Esophagus squamous epithelium (tissue), 5 donors: ENCODE results near the gene LTBP3. TPM values are rescaled to one million over a fixed set of nuclear protein-coding genes. Genes with fewer than 3 reads are reported as not detected.

Source experiments
- DNase-seq: peaks from one replicate; lab custom pipeline; 2025; lab: John Stamatoyannopoulos, UW
- H3K27ac ChIP-seq, 4 donors: fragments of 200-600 bp; sonication (generic); one replicate each; pipeline ENCODE4 v1.5.1; 2016 to 2019; ENCODE audit warnings: mild to moderate bottlenecking in 1 of 4
- H3K27me3 ChIP-seq, 4 donors: fragments of 200-600 bp; sonication (generic); 1 replicate in 3 of 4; 2 replicates in 1 of 4; pipeline versions ENCODE4 v1.5.1 to v1.6.0; 2017 to 2021; ENCODE audit warnings: antibody characterized with exemption in 1 of 4
- H3K36me3 ChIP-seq, 3 donors: fragments of 200-600 bp; sonication (generic); one replicate each; pipeline ENCODE4 v1.5.1; 2016 to 2019
- H3K4me1 ChIP-seq, 3 donors: fragments of 200-600 bp; sonication (generic); one replicate each; pipeline ENCODE4 v1.5.1; 2017 to 2019
- H3K4me3 ChIP-seq, 4 donors: fragments of 200-600 bp; sonication (generic); 1 replicate in 3 of 4; 2 replicates in 1 of 4; pipeline ENCODE4 v1.5.1; 2016 to 2019; ENCODE audit warnings: mild to moderate bottlenecking in 2 of 4, moderate library complexity in 1 of 4
- H3K9me3 ChIP-seq, 3 donors: fragments of 200-600 bp; sonication (generic); one replicate each; pipeline ENCODE4 v1.5.1; 2016 to 2019
- CTCF ChIP-seq, 6 experiments: fragments of 450-650 bp in 4 of 6; fragments of 200-600 bp in 2 of 6; sonication (generic) in 2 of 6; IDR thresholded peaks; one replicate each; pipeline ENCODE4 v1.5.1; 2016 to 2019; ENCODE audit warnings: antibody characterized with exemption in 6 of 6, mild to moderate bottlenecking in 4 of 6, moderate library complexity in 4 of 6
- POLR2A ChIP-seq, 4 donors: fragments of 450-650 bp; IDR thresholded peaks; one replicate each; pipeline ENCODE4 v1.6.1; 2017; ENCODE audit warnings: antibody characterized with exemption in 4 of 4, mild to moderate bottlenecking in 4 of 4, moderate library complexity in 3 of 4
- WGBS, 2 donors: methylation state at CpG; one replicate each; pipeline ENCODE4 v1.1.5; 2018; 5-methylcytosine and 5-hydroxymethylcytosine counted together
- intact Hi-C: fragments of 100-400 bp; cut with DNase I; formaldehyde crosslinking; loops from one replicate; pipeline ENCODE4 v1.15.0; 2022
- total RNA-seq, 4 donors: library from RNA; depleted of rRNA; stranded (reverse); fragments of >200 nt; gene quantifications; one replicate each; pipeline ENCODE4 v1.1.0, GENCODE V29; 2016
- donor health status: DM: yes; HTN: yes; CAD: no.

The LTBP3 gene
- total RNA-seq, 4 donors from 2014 or later = 28.1 to 87.5 (median 54.0) TPM

GRCh38 chr11:65575568-65576231 lies 17.5 kb upstream of the LTBP3 start, which contains the start of gene EHBP1L1:
TSS of gene EHBP1L1 (plus strand) at chr11:65576053. CDS start at chr11:65576303, 250 bp downstream.
- peaks cover 13 to 30% (median 13%) of the 10 kb centered on the region in 3 donors for H3K36me3 ChIP-seq
- peak within 1 kb of the TSS; percentile 80 to 92 (median 84) for H3K4me3 ChIP-seq
- intact Hi-C loops = no loop called here
- 6% methylated on average over 5 of the region's 69 CpGs; no CpG with 5 or more reads in 1 of the 2 donors for WGBS, 2 donors
- DNase-seq = no peak
- peaks cover 48 to 90% (median 62%) of the 10 kb centered on the region in 3 donors for H3K4me1 ChIP-seq
- TF ChIP-seq CTCF (IDR thresholded peaks at IDR 0.05) (no peak), POLR2A (IDR thresholded peaks at IDR 0.05) (peak in 1 of 4 donors; percentile 65)
- H3K9me3 ChIP-seq = no peaks in the 10 kb centered on the region
- no peaks in the 10 kb centered on the region for H3K27me3 ChIP-seq
- peak within 1 kb of the TSS; percentile 96 to 99 (median 98) for H3K27ac ChIP-seq

- intact Hi-C loops = loop anchor here (5.0 kb wide), 1 partner anchor 38 kb away; no protein-coding TSS in a partner anchor
- H3K27ac ChIP-seq = peak overlapping the region; percentile 96 to 99 (median 98)
- DNase-seq = no peak
- H3K9me3 ChIP-seq = no peaks in the 10 kb centered on the region
- 9 to 18% methylated on average over 3 to 11 of the region's 28 CpGs for WGBS, 2 donors
- peaks cover 6 to 23% (median 6%) of the 10 kb centered on the region in 3 donors for H3K36me3 ChIP-seq
- H3K27me3 ChIP-seq = no peaks in the 10 kb centered on the region
- H3K4me1 ChIP-seq = peaks cover 48 to 86% (median 63%) of the 10 kb centered on the region in 3 donors
- TF ChIP-seq CTCF (IDR thresholded peaks at IDR 0.05) (no peak), POLR2A (IDR thresholded peaks at IDR 0.05) (no peak)
- peak overlapping the region; percentile 80 to 92 (median 84) for H3K4me3 ChIP-seq
These were observed 16.8 kb upstream of the LTBP3 start for GRCh38 chr11:65574811-65575567.

- Histone ChIP-seq H3K27me3 (no peaks in the 10 kb centered on the region), H3K27ac (peak overlapping the region; percentile 96 to 99 (median 98)), H3K4me3 (peak overlapping the region; percentile 80 to 92 (median 84)), H3K36me3 (peaks cover 0 to 16% (median 3%) of the 10 kb centered on the region in 3 donors), H3K4me1 (peaks cover 48 to 86% (median 67%) of the 10 kb centered on the region in 3 donors), H3K9me3 (no peaks in the 10 kb centered on the region)
- 0 to 2% methylated on average over 4 to 12 of the region's 67 CpGs for WGBS, 2 donors
- intact Hi-C loops = loop anchor here (5.0 kb wide), 1 partner anchor 37 kb away; no protein-coding TSS in a partner anchor
- peak; percentile 94 to 99 (median 96) for TF ChIP-seq CTCF (IDR thresholded peaks at IDR 0.05)
- TF ChIP-seq POLR2A (IDR thresholded peaks at IDR 0.05) = peak in 1 of 4 donors; percentile 40
- peak; percentile 70 for DNase-seq
These were observed 16.1 kb upstream of the LTBP3 start for GRCh38 chr11:65574109-65574810.

GRCh38 chr11:65573391-65574079 lies 15.4 kb upstream of the LTBP3 start:
- Histone ChIP-seq H3K27me3 (no peaks in the 10 kb centered on the region), H3K27ac (peak overlapping the region; percentile 96 to 99 (median 98)), H3K4me3 (peak overlapping the region; percentile 80 to 92 (median 84)), H3K4me1 (peaks cover 52 to 86% (median 71%) of the 10 kb centered on the region in 3 donors), H3K9me3 (no peaks in the 10 kb centered on the region), H3K36me3 (peaks cover 0 to 11% (median 0%) of the 10 kb centered on the region in 3 donors)
- intact Hi-C loops = loop anchor here (5.0 kb wide), 1 partner anchor 36 kb away; no protein-coding TSS in a partner anchor
- WGBS, 2 donors = 0 to 14% methylated on average over 1 to 19 of the region's 22 CpGs
- no peak for DNase-seq
- no peak for TF ChIP-seq POLR2A (IDR thresholded peaks at IDR 0.05)
- no peak for TF ChIP-seq CTCF (IDR thresholded peaks at IDR 0.05)
